ENCODE measurements around the gene MED23.
"Not testable (repeated sequence)": the region's sequence is repeated elsewhere in the genome, so short reads cannot be mapped to it uniquely, and the experiment has no call there.

DNA sequence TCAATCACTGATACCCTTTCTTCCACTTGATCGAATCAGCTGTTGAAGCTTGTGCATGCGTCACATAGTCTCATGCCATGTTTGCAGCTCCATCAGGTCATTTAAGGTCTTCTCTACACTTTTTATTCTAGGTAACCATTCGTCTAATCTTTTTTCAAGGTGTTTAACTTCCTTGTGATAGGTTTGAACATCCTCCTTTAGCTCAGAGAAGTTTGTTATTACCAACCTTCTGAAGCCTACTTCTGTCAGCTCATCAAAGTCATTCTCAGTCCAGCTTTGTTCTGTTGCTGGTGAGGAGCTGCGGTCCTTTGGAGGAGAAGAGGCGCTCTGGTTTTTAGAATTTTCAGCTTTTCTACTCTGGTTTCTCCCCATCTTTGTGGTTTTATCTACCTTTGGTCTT, 97.1 kb downstream of the MED23 start:
- TF ChIP-seq, protein P1, sequence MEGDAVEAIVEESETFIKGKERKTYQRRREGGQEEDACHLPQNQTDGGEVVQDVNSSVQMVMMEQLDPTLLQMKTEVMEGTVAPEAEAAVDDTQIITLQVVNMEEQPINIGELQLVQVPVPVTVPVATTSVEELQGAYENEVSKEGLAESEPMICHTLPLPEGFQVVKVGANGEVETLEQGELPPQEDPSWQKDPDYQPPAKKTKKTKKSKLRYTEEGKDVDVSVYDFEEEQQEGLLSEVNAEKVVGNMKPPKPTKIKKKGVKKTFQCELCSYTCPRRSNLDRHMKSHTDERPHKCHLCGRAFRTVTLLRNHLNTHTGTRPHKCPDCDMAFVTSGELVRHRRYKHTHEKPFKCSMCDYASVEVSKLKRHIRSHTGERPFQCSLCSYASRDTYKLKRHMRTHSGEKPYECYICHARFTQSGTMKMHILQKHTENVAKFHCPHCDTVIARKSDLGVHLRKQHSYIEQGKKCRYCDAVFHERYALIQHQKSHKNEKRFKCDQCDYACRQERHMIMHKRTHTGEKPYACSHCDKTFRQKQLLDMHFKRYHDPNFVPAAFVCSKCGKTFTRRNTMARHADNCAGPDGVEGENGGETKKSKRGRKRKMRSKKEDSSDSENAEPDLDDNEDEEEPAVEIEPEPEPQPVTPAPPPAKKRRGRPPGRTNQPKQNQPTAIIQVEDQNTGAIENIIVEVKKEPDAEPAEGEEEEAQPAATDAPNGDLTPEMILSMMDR (IDR thresholded peaks at IDR 0.05), result not testable (repeated sequence)
- TF ChIP-seq POLR2A (IDR thresholded peaks at IDR 0.05), result not testable (repeated sequence)
